Adrenal gland (tissue), 12 donors: ENCODE data around the gene SEPTIN8. TPM values are rescaled to one million over a fixed set of nuclear protein-coding genes. Genes with fewer than 3 reads are reported as not detected.
A peak's percentile ranks its signal among the peaks of the same experiment; 100 is the strongest.

ENCODE experiments used
- DNase-seq, 7 donors: peaks; one replicate each; pipeline ENCODE4 v3.0.0-alpha.2; 2019 to 2020
- H3K27ac ChIP-seq, 5 donors: fragments of 200-600 bp; sonication (generic) in 4 of 5; 1 replicate in 3 of 5; 2 replicates in 2 of 5; pipeline versions ENCODE4 v1.5.1 to v1.8.0; 2016 to 2020; ENCODE audit warnings: mild to moderate bottlenecking in 1 of 5
- H3K27me3 ChIP-seq: fragments of 200-600 bp; 2 replicates; pipeline ENCODE4 v1.8.0; 2021
- H3K36me3 ChIP-seq, 2 donors: fragments of 200-600 bp; replicated peaks in 1 of 2; 1 replicate in 1 of 2; 2 replicates in 1 of 2; pipeline versions ENCODE4 v1.5.1 to v1.8.0; 2018 to 2022
- H3K4me1 ChIP-seq, 2 donors: fragments of 200-600 bp; replicated peaks in 1 of 2; 1 replicate in 1 of 2; 2 replicates in 1 of 2; pipeline versions ENCODE4 v1.5.1 to v1.8.0; 2018 to 2021
- H3K4me3 ChIP-seq, 4 donors: fragments of 200-600 bp; sonication (generic) in 3 of 4; one replicate each; pipeline ENCODE4 v1.5.1; 2016 to 2018
- H3K9me3 ChIP-seq, 3 donors: fragments of 200-600 bp; sonication (generic) in 1 of 3; replicated peaks in 1 of 3; 1 replicate in 2 of 3; 2 replicates in 1 of 3; pipeline versions ENCODE4 v1.5.1 to v1.8.0; 2016 to 2021
- POLR2A ChIP-seq, 2 donors: fragments of 450-650 bp; IDR thresholded peaks; one replicate each; pipeline ENCODE4 v1.6.1; 2017; ENCODE audit warnings: antibody characterized with exemption in 2 of 2, mild to moderate bottlenecking in 2 of 2, moderate library complexity in 1 of 2
- WGBS, 4 donors: extraction: QIAGEN DNeasy Blood & Tissue Kit in 2 of 4; methylation state at CpG; one replicate each; pipeline versions ENCODE4 v1.1.5 to v1.1.7; 2013 to 2017; 5-methylcytosine and 5-hydroxymethylcytosine counted together
- intact Hi-C, 2 donors: fragments of 100-400 bp; cut with DNase I; formaldehyde crosslinking; loops; one replicate each; pipeline versions ENCODE4 v1.14.1 to v1.15.0; 2022 to 2023
- polyA plus RNA-seq, 3 donors: library from polyadenylated mRNA; stranded (reverse); fragments of 200-250 nt in 2 of 3; fragments of 350-450 nt in 1 of 3; fragmentation: Illumina TruSeq in 1 of 3; extraction: RNeasy Lipid Tissue Mini Kit (QIAGEN cat#74804) in 1 of 3; gene quantifications; one replicate each; pipeline ENCODE4 v1.2.3, GENCODE V29; 2013 to 2014
- total RNA-seq, 9 donors: library from RNA; depleted of rRNA in 4 of 9; stranded (reverse); fragments of >200 nt in 4 of 9; fragments of 120-200 nt in 1 of 9; fragmentation: NEBNext Ultra II Directional in 1 of 9; extraction: Animal tissue kit (Norgen Biotek cat#: 25700) in 1 of 9; gene quantifications; one replicate each; pipeline versions ENCODE4 v1.1.0 to v1.2.4, GENCODE V29; 2013 to 2023
- TF ChIP-seq, protein P1 (sequence below), 6 experiments: fragments of 450-650 bp in 4 of 6; fragments of 200-600 bp in 2 of 6; sonication (generic) in 1 of 6; IDR thresholded peaks; 1 replicate in 5 of 6; 2 replicates in 1 of 6; pipeline versions ENCODE4 v1.5.1 to v1.8.0; 2016 to 2021; ENCODE audit warnings: antibody characterized with exemption in 6 of 6, mild to moderate bottlenecking in 2 of 6, moderate library complexity in 1 of 6
- donor health status: healthy with polysubstance abuse.
- donor health status: Bipolar disorder and iron deficiency.
- donor health status: DM: yes; HTN: yes; CAD: no.
- donor health status: DM: no; HTN: no; CAD: no.
- donor health status: DM: no; HTN: no; CAD: no.
- donor health status: DM: yes; HTN: yes; CAD: no.

Gene SEPTIN8
- total and polyA plus RNA-seq, 12 donors, result 9.7 to 36.2 (median 24.3) TPM

DNA sequence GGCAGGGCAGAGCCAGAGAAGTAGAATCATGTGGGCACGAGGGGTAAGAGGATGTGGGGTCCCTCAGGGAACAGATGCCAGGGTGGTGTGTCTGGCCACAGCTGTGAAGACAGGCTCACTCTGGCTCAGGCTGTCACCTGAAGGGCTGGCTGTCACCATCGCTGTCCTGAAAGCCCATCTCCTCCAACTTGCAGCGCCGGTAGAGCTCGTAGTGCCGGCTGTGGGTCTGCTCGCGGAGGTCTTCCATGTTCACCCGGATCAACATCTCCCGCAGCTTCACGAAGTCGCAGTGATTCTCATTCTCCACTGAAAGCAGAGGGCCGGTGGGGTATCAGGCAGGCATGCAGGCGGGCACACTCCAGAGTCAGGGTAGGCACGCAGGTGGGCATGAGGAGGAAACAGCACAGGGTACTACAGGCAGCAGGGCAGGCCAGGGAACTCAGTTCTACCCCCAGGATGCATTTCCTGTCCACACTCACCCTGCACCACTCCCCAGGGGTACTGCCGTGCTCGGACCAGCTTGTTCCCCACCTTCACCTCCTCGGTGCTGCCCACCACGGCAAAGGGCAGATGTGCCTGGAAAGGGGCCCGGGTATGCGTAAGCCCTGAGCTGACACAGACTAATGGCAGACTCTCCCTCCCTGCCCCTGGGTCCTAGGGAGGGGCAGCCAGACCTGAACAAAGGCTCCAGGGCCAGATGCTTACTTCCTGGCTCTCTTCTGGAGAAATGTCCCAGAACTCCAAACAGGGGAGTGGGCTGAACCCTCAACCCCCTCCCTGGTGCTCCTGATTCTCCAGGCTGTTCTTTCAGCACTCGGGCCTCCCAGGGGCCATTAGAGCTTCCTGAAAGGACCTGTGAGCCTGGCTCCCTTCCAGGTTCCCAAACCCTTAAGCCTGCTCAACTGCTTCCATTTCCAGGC, 15.5 kb downstream of the SEPTIN8 start:
- H3K4me1 ChIP-seq, result no peaks in the 10 kb centered on the region
- no peak overlapping the region for H3K4me3 ChIP-seq
- peaks cover 0 to 63% of the 10 kb centered on the region in 2 donors for H3K36me3 ChIP-seq
- 93 to 95% (median 94%) methylated on average over 15 to 22 of the region's 22 CpGs for WGBS, 4 donors
- no peak overlapping the region for H3K27ac ChIP-seq
- intact Hi-C loops, result no loop called here
- TF ChIP-seq, protein P1, sequence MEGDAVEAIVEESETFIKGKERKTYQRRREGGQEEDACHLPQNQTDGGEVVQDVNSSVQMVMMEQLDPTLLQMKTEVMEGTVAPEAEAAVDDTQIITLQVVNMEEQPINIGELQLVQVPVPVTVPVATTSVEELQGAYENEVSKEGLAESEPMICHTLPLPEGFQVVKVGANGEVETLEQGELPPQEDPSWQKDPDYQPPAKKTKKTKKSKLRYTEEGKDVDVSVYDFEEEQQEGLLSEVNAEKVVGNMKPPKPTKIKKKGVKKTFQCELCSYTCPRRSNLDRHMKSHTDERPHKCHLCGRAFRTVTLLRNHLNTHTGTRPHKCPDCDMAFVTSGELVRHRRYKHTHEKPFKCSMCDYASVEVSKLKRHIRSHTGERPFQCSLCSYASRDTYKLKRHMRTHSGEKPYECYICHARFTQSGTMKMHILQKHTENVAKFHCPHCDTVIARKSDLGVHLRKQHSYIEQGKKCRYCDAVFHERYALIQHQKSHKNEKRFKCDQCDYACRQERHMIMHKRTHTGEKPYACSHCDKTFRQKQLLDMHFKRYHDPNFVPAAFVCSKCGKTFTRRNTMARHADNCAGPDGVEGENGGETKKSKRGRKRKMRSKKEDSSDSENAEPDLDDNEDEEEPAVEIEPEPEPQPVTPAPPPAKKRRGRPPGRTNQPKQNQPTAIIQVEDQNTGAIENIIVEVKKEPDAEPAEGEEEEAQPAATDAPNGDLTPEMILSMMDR (IDR thresholded peaks at IDR 0.05), result no peak
- no peak for TF ChIP-seq POLR2A (IDR thresholded peaks at IDR 0.05)
- peak in 1 of 7 donors; percentile 46 for DNase-seq
- no peaks in the 10 kb centered on the region for H3K9me3 ChIP-seq
- no peaks in the 10 kb centered on the region for H3K27me3 ChIP-seq

DNA sequence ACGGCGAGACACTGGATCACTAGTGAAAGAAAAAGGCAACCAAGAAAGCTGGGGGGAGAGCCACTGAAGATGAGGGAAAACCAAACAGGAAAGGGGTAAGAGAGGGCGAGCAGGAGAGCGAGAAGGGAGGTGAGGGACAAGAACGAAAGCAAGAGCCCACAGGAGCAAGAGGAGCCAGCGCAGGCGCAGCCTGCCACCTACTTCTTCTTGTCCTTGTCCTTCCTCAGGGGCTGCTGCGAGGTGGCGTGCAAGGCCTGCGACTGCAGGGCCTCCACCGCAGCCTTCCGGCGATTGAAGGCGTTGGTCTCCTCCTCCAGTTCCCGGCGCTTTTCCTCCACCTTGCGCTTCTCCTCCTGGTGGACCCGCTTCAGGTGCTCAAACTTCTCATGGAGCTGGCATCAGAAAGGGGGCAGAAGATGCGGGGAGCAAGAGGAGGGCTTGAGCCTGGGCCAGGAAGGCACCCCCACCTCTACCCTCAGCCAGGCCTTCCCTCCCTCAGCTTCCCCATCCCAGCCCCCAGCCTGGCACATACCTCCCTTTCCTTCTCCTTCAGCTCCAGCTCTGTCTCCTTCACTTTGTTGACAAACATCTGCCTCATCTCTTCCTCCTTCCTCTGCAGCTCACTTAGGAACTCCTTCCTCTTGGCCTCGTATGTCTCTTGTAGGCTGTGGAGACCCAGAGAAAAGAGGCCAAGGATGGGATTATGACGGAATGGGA, 16.3 kb downstream of the SEPTIN8 start:
- no peaks in the 10 kb centered on the region for H3K4me1 ChIP-seq
- DNase-seq, result peak in 1 of 7 donors; percentile 34
- no peak for TF ChIP-seq POLR2A (IDR thresholded peaks at IDR 0.05)
- TF ChIP-seq, protein P1 (IDR thresholded peaks at IDR 0.05), result no peak
- no peak overlapping the region for H3K4me3 ChIP-seq
- intact Hi-C loops, result no loop called here
- no peaks in the 10 kb centered on the region for H3K9me3 ChIP-seq
- H3K27ac ChIP-seq, result no peak overlapping the region
- no peaks in the 10 kb centered on the region for H3K27me3 ChIP-seq
- 93 to 97% (median 96%) methylated on average over 21 of the region's 21 CpGs for WGBS, 4 donors
- peaks cover 0 to 63% of the 10 kb centered on the region in 2 donors for H3K36me3 ChIP-seq

DNA sequence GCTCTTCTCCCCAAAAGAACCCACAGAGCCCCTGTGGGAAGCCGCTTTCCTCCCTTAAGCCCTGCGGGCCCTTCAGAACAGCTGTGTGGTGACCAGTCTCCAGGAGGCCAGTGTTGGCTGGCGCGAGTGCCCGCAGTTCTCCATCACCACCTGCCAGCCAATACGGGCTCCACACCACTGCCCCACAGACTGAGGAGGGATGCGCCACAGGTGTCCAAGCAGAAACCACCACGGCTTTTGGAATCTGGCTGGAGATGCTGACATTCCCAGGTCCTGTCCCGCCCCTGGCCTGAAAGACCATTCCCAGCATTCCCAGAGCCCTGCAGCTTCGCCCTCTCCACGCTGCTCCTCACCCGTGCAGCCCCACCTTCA, 17.0 kb downstream of the SEPTIN8 start:
- no peaks in the 10 kb centered on the region for H3K4me1 ChIP-seq
- no peak for TF ChIP-seq POLR2A (IDR thresholded peaks at IDR 0.05)
- TF ChIP-seq, protein P1 (IDR thresholded peaks at IDR 0.05), result no peak
- 95 to 100% (median 97%) methylated on average over 2 to 12 of the region's 12 CpGs for WGBS, 4 donors
- no peak overlapping the region for H3K4me3 ChIP-seq
- intact Hi-C loops, result no loop called here
- peaks cover 0 to 61% of the 10 kb centered on the region in 2 donors for H3K36me3 ChIP-seq
- DNase-seq, result peak in 1 of 7 donors; percentile 17
- H3K9me3 ChIP-seq, result no peaks in the 10 kb centered on the region
- H3K27ac ChIP-seq, result no peak overlapping the region
- H3K27me3 ChIP-seq, result no peaks in the 10 kb centered on the region
